Measurements from ENCODE around the gene MYBPC2. TPM values are rescaled to one million over a fixed set of nuclear protein-coding genes. Genes with fewer than 3 reads are reported as not detected.
A peak's percentile ranks its signal among the peaks of the same experiment; 100 is the strongest.

The MYBPC2 gene
- total and polyA plus RNA-seq, 9 of the 15 experiments (the other 6 are each of a cell fraction or from before 2014, with no cell fraction given), result 0.01 to 0.14 (median 0.04) TPM; not detected in 6

- no peak overlapping the region for H3K27ac ChIP-seq (ENCODE audit: extremely low read depth, low read depth, low read length)
- no peaks in the 10 kb centered on the region for H3K36me3 ChIP-seq (ENCODE audit: control insufficient read depth, insufficient read depth, low read length)
- intact Hi-C loops (cut with micrococcal nuclease), result no loop called here
- CTCF ChIA-PET (ENCODE audit: low intra/inter-chr PET ratio), result no interaction called here
- peaks cover 6 to 18% of the 10 kb centered on the region in 2 experiments; a peak in 4 of 5 replicates for H3K27me3 ChIP-seq (ENCODE audit: control insufficient read depth in 2 of 2, insufficient read depth in 2 of 2, low read length in 2 of 2)
- ATAC-seq, result no peak
- no peak overlapping the region for H3K4me3 ChIP-seq
- DNase-seq (ENCODE audit: extremely low read depth in 1 of 4, low spot score in 3 of 4), result no peak
- H2AFZ ChIP-seq (ENCODE audit: low read depth, low read length), result no peak overlapping the region
- no peaks in the 10 kb centered on the region for H3K79me2 ChIP-seq (ENCODE audit: control insufficient read depth, insufficient read depth, low read length)
- no peaks in the 10 kb centered on the region for H3K9me3 ChIP-seq (replicated peaks; ENCODE audit: control insufficient read depth, insufficient read depth, low read depth, low read length)
- in situ Hi-C loops (cut with MboI), result no loop called here
- 0% methylated on average over 2 of the region's 2 CpGs for WGBS (ENCODE audit: insufficient coverage, low coverage, missing lambda C conversion rate)
- POLR2A ChIA-PET, result no interaction called here
- H3K4me2 ChIP-seq (ENCODE audit: insufficient read depth, low read length), result no peak overlapping the region
- no peak overlapping the region for H3K9ac ChIP-seq (ENCODE audit: insufficient read depth in 1 of 2, low read depth in 2 of 2, low read length in 2 of 2)
- no peak for FAIRE-seq
- no peaks in the 10 kb centered on the region for H4K20me1 ChIP-seq (replicated peaks; ENCODE audit: control insufficient read depth, insufficient read depth, low read length)
- BruUV-seq (replicated peaks), result no TSS peak
- no peaks in the 10 kb centered on the region for H3K9me1 ChIP-seq (ENCODE audit: control insufficient read depth, insufficient read depth, low read length)
- peaks cover 0 to 18% of the 10 kb centered on the region in 2 experiments; a peak in 2 of 5 replicates for H3K4me1 ChIP-seq (replicated peaks in 1 of 2; ENCODE audit: control insufficient read depth in 2 of 2, insufficient read depth in 2 of 2, low read length in 2 of 2)
- no peak for TF ChIP-seq DPF2 (IDR thresholded peaks at IDR 0.05)
- TF ChIP-seq ZNF561 (CRISPR knock-in tag; conservative IDR thresholded peaks at IDR 0.05), result no peak
- TF ChIP-seq CREBBP (IDR thresholded peaks at IDR 0.05; ENCODE audit: low read depth, low read length), result peak; percentile 78
- TF ChIP-seq TFE3 (CRISPR knock-in tag; IDR thresholded peaks at IDR 0.05), result no peak
- no peak for TF ChIP-seq ESRRB (CRISPR knock-in tag; IDR thresholded peaks at IDR 0.05; ENCODE audit: borderline replicate concordance)
- no peak for TF ChIP-seq BRF2 (IDR thresholded peaks at IDR 0.05; ENCODE audit: borderline replicate concordance, insufficient read depth, insufficient read length)
- TF ChIP-seq MAFG (tag; conservative IDR thresholded peaks at IDR 0.05), result no peak
- no peak for TF ChIP-seq ZNF511 (CRISPR knock-in tag; IDR thresholded peaks at IDR 0.05)
- no peak for TF ChIP-seq SRSF9 (IDR thresholded peaks at IDR 0.05; ENCODE audit: borderline replicate concordance, low read depth, low read length)
- TF ChIP-seq ETV5 (CRISPR knock-in tag; IDR thresholded peaks at IDR 0.05; ENCODE audit: low read depth), result no peak
- TF ChIP-seq KLF6 (CRISPR knock-in tag; IDR thresholded peaks at IDR 0.05; ENCODE audit: borderline replicate concordance), result no peak
- TF ChIP-seq CREM (IDR thresholded peaks at IDR 0.05; ENCODE audit: low read depth), result no peak
- no peak for TF ChIP-seq TBL1XR1 (IDR thresholded peaks at IDR 0.05; ENCODE audit: low read length in 2 of 2)
- no peak for TF ChIP-seq ZNF253 (CRISPR knock-in tag; conservative IDR thresholded peaks at IDR 0.05)
- TF ChIP-seq ZNF277 (CRISPR knock-in tag; IDR thresholded peaks at IDR 0.05; ENCODE audit: borderline replicate concordance), result no peak
- 0 out of 4 replicates have a peak, but pooled peaks of 1 of the 2 experiments have one; percentile 43 for TF ChIP-seq HDAC1 (IDR thresholded peaks at IDR 0.05)
- TF ChIP-seq NR2C1 (IDR thresholded peaks at IDR 0.05), result no peak
- no peak for TF ChIP-seq NR2C1 (tag; IDR thresholded peaks at IDR 0.05)
- TF ChIP-seq POLR2AphosphoS5 (IDR thresholded peaks at IDR 0.05; ENCODE audit: control insufficient read depth, insufficient read depth, low read depth, low read length), result no peak
- TF ChIP-seq KDM1A (IDR thresholded peaks at IDR 0.05), result peak in 1 of 2 experiments; percentile 53; a peak in 2 of 4 replicates
- TF ChIP-seq NUFIP1 (IDR thresholded peaks at IDR 0.05; ENCODE audit: partially characterized antibody), result no peak
These were observed 23.3 kb downstream of the MYBPC2 start for GRCh38 chr19:50455992-50456391.

Data from K562 (cell line).